Neural cell (in vitro differentiated cells): ENCODE results near the gene TRIM9. TPM values are rescaled to one million over a fixed set of nuclear protein-coding genes. Genes with fewer than 3 reads are reported as not detected.

Source experiments
- H2AFZ ChIP-seq: fragments of 200-600, 300-800 bp; sonication (generic), shearing (Covaris generic); 2 replicates; pipeline ENCODE4 v1.6.0; 2014; ENCODE audit warnings: low read depth, mild to moderate bottlenecking, antibody characterized with exemption, low read length, moderate library complexity
- H3F3A ChIP-seq: fragments of 200-600 bp; shearing (Covaris generic); 2 replicates; pipeline ENCODE4 v1.6.1; 2016; ENCODE audit warnings: mild to moderate bottlenecking, moderate library complexity, mixed read lengths, antibody characterized with exemption, low read length; ENCODE audit not compliant: insufficient read depth, poor library complexity, severe bottlenecking
- H3K27ac ChIP-seq: fragments of 200-600, 300-800 bp; sonication (generic), shearing (Covaris generic); 2 replicates; pipeline ENCODE4 v1.5.1; 2014; ENCODE audit warnings: mild to moderate bottlenecking, low read length, moderate library complexity
- H3K27me3 ChIP-seq: fragments of 300-800, 200-600 bp; sonication (generic), shearing (Covaris generic); 2 replicates; pipeline ENCODE4 v1.6.0; 2014; ENCODE audit warnings: mild to moderate bottlenecking, low read depth, low read length, moderate library complexity; ENCODE audit not compliant: insufficient read depth
- H3K36me3 ChIP-seq: fragments of 300-800, 200-600 bp; sonication (generic), shearing (Covaris generic); 2 replicates; pipeline ENCODE4 v1.5.1; 2014; ENCODE audit warnings: mild to moderate bottlenecking, antibody characterized with exemption, low read length, moderate library complexity; ENCODE audit not compliant: insufficient read depth
- H3K4me2 ChIP-seq: fragments of 300-800, 200-600 bp; sonication (generic), shearing (Covaris generic); 2 replicates; pipeline ENCODE4 v1.6.0; 2014; ENCODE audit warnings: mild to moderate bottlenecking, low read length
- H3K4me3 ChIP-seq: fragments of 300-800, 200-600 bp; sonication (generic), shearing (Covaris generic); 2 replicates; pipeline ENCODE4 v1.5.1; 2014; ENCODE audit warnings: mild to moderate bottlenecking, low read length, moderate library complexity
- H3K79me2 ChIP-seq: fragments of 200-600 bp; shearing (Covaris generic); replicated peaks from 2 replicates; pipeline ENCODE4 v1.6.0; 2014; ENCODE audit warnings: mild to moderate bottlenecking, low read length, moderate library complexity; ENCODE audit not compliant: insufficient read depth
- H3K9ac ChIP-seq: fragments of 300-800, 200-600 bp; sonication (generic), shearing (Covaris generic); 2 replicates; pipeline ENCODE4 v1.6.1; 2016; ENCODE audit warnings: mild to moderate bottlenecking, low read length, mixed read lengths
- H3K9me2 ChIP-seq: fragments of 200-600 bp; shearing (Covaris generic); 2 replicates; pipeline ENCODE4 v1.6.1; 2016; ENCODE audit warnings: mild to moderate bottlenecking, low read length, mixed read lengths; ENCODE audit not compliant: insufficient read depth
- H3K9me3 ChIP-seq: fragments of 200-600, 300-800 bp; sonication (generic), shearing (Covaris generic); 2 replicates; pipeline ENCODE4 v1.6.1; 2016; ENCODE audit warnings: mild to moderate bottlenecking, mixed run types, low read length, moderate library complexity, mixed read lengths
- H4K20me1 ChIP-seq: fragments of 200-600 bp; shearing (Covaris generic); 2 replicates; pipeline ENCODE4 v1.6.1; 2016; ENCODE audit warnings: mild to moderate bottlenecking, mixed run types; ENCODE audit not compliant: insufficient read depth
- EP300 ChIP-seq: fragments of 450-650 bp; conservative IDR thresholded peaks from 2 replicates; pipeline ENCODE4 v1.6.1; 2014; ENCODE audit warnings: antibody characterized with exemption, mild to moderate bottlenecking, moderate library complexity; ENCODE audit not compliant: poor library complexity, severe bottlenecking
- EZH2 ChIP-seq: fragments of 200-600, 300-800 bp; shearing (Covaris generic), sonication (generic); IDR thresholded peaks from 2 replicates; pipeline ENCODE4 v1.6.1; 2014; ENCODE audit warnings: antibody characterized with exemption, low read length, borderline replicate concordance, mild to moderate bottlenecking; ENCODE audit not compliant: insufficient read depth, poor library complexity, severe bottlenecking
- MXI1 ChIP-seq: fragments of 450-650 bp; conservative IDR thresholded peaks from 2 replicates; pipeline ENCODE4 v1.6.1; 2014; ENCODE audit warnings: antibody characterized with exemption, mild to moderate bottlenecking; ENCODE audit not compliant: poor library complexity, severe bottlenecking
- POLR2AphosphoS5 ChIP-seq: IDR thresholded peaks from 2 replicates; pipeline ENCODE4 v1.6.1; 2012
- RAD21 ChIP-seq: fragments of 450-650 bp; conservative IDR thresholded peaks from 2 replicates; pipeline ENCODE4 v1.6.1; 2014; ENCODE audit warnings: antibody characterized with exemption, mild to moderate bottlenecking, moderate library complexity
- SMC3 ChIP-seq: fragments of 450-650 bp; conservative IDR thresholded peaks from 2 replicates; pipeline ENCODE4 v1.6.1; 2014; ENCODE audit warnings: antibody characterized with exemption, mild to moderate bottlenecking, moderate library complexity; ENCODE audit not compliant: poor library complexity
- TAF1 ChIP-seq: IDR thresholded peaks from 2 replicates; pipeline ENCODE4 v1.6.1; 2012; ENCODE audit warnings: low read depth
- polyA plus RNA-seq: library from polyadenylated mRNA; depleted of rRNA; stranded (reverse); fragments of >200 nt; gene quantifications from 2 replicates; pipeline ENCODE4 v1.2.3, GENCODE V29; 2014
- TF ChIP-seq, protein P1 (sequence below): fragments of 450-650 bp; IDR thresholded peaks from 2 replicates; pipeline ENCODE4 v1.5.1; 2014; ENCODE audit warnings: antibody characterized with exemption, mild to moderate bottlenecking, moderate library complexity; ENCODE audit not compliant: poor library complexity, severe bottlenecking
- TF ChIP-seq, protein P2 (sequence below): IDR thresholded peaks from 2 replicates; pipeline ENCODE4 v1.6.1; 2012; ENCODE audit warnings: borderline replicate concordance

TRIM9 gene
- polyA plus RNA-seq, 1 donor from 2014 or later, result 15.9 TPM

DNA sequence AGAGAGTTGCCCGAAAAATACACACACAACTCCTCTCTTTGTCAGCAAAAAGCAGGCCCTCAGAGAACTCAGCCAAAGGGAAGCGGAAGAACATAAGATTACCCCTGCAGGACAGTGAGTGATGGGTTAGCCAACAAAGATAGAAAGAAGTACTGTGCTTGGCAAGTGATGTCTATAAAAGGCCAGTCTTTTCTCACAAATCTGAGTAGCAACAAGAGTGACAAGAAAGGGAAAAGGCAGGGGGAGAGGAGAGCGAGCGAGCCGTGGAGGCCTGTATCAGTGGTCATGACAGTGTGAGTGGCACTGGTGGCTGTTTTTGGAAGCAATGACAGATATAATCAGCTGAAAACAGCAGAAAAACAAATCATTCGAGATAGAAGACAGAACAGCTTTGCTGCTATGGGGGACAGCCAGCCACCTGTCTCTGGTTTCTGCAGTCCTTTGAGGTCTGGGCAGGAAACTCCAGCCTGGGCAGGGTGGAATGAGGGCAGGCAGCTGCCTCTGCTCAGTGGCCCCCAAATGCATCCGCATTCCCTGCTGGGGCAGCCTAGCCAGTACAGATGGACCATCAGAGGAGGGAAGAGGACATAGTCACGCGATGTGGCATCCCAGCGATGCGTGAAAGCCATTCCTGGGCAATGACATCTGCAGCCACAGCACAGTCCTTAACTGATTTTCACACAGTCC lies 74.7 kb downstream of the TRIM9 start:
- Histone ChIP-seq H3K9me3 (no peaks in the 10 kb centered on the region), H3K9me2 (no peaks in the 10 kb centered on the region), H3K9ac (no peak overlapping the region), H3F3A (peaks cover 4% of the 10 kb centered on the region), H3K36me3 (no peaks in the 10 kb centered on the region), H2AFZ (no peak overlapping the region), H3K79me2 (no peaks in the 10 kb centered on the region), H4K20me1 (no peaks in the 10 kb centered on the region), H3K4me2 (no peak overlapping the region), H3K27me3 (no peaks in the 10 kb centered on the region), H3K27ac (no peak overlapping the region), H3K4me3 (no peak overlapping the region)
- TF ChIP-seq RAD21 (no peak), EZH2 (no peak), SMC3 (no peak), EP300 (no peak), TAF1 (no peak), MXI1 (no peak), POLR2AphosphoS5 (no peak)
- TF ChIP-seq, protein P1, sequence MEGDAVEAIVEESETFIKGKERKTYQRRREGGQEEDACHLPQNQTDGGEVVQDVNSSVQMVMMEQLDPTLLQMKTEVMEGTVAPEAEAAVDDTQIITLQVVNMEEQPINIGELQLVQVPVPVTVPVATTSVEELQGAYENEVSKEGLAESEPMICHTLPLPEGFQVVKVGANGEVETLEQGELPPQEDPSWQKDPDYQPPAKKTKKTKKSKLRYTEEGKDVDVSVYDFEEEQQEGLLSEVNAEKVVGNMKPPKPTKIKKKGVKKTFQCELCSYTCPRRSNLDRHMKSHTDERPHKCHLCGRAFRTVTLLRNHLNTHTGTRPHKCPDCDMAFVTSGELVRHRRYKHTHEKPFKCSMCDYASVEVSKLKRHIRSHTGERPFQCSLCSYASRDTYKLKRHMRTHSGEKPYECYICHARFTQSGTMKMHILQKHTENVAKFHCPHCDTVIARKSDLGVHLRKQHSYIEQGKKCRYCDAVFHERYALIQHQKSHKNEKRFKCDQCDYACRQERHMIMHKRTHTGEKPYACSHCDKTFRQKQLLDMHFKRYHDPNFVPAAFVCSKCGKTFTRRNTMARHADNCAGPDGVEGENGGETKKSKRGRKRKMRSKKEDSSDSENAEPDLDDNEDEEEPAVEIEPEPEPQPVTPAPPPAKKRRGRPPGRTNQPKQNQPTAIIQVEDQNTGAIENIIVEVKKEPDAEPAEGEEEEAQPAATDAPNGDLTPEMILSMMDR, result no peak
- TF ChIP-seq, protein P2, sequence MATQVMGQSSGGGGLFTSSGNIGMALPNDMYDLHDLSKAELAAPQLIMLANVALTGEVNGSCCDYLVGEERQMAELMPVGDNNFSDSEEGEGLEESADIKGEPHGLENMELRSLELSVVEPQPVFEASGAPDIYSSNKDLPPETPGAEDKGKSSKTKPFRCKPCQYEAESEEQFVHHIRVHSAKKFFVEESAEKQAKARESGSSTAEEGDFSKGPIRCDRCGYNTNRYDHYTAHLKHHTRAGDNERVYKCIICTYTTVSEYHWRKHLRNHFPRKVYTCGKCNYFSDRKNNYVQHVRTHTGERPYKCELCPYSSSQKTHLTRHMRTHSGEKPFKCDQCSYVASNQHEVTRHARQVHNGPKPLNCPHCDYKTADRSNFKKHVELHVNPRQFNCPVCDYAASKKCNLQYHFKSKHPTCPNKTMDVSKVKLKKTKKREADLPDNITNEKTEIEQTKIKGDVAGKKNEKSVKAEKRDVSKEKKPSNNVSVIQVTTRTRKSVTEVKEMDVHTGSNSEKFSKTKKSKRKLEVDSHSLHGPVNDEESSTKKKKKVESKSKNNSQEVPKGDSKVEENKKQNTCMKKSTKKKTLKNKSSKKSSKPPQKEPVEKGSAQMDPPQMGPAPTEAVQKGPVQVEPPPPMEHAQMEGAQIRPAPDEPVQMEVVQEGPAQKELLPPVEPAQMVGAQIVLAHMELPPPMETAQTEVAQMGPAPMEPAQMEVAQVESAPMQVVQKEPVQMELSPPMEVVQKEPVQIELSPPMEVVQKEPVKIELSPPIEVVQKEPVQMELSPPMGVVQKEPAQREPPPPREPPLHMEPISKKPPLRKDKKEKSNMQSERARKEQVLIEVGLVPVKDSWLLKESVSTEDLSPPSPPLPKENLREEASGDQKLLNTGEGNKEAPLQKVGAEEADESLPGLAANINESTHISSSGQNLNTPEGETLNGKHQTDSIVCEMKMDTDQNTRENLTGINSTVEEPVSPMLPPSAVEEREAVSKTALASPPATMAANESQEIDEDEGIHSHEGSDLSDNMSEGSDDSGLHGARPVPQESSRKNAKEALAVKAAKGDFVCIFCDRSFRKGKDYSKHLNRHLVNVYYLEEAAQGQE, result no peak

DNA sequence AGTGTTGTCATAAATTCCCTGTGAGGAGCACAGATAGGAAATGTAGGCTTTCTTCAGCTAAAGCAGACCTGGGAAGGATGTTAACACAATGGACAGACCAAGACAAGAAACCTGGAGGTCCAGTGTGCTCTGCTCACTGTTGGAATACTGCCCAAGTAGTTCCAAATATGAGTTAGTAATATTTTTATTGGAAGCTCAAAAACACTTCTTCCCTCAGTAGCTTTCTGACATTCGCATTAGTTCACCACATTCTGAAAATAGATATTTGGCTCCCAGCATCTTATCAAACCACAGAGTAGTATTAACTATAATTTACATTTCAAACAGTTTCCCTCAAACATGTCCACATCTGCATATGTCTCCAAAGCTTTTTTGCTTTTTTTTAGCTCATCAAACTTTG lies 75.8 kb downstream of the TRIM9 start:
- no peak overlapping the region for H3K4me3 ChIP-seq
- no peak overlapping the region for H2AFZ ChIP-seq
- H3K36me3 ChIP-seq, result no peaks in the 10 kb centered on the region
- H3K9ac ChIP-seq, result no peak overlapping the region
- no peaks in the 10 kb centered on the region for H3K79me2 ChIP-seq
- H3K27me3 ChIP-seq, result no peaks in the 10 kb centered on the region
- no peak overlapping the region for H3K27ac ChIP-seq
- H3K4me2 ChIP-seq, result no peak overlapping the region
- no peaks in the 10 kb centered on the region for H3K9me3 ChIP-seq
- no peaks in the 10 kb centered on the region for H3K9me2 ChIP-seq
- TF ChIP-seq TAF1 (no peak), MXI1 (no peak), EP300 (no peak), RAD21 (no peak), POLR2AphosphoS5 (no peak), SMC3 (no peak), EZH2 (no peak)
- TF ChIP-seq, protein P2, result no peak
- TF ChIP-seq, protein P1, result no peak
- no peaks in the 10 kb centered on the region for H4K20me1 ChIP-seq
- no peaks in the 10 kb centered on the region for H3F3A ChIP-seq
